Measurements from ENCODE around the gene SLC6A8.

Gene SLC6A8

DNA sequence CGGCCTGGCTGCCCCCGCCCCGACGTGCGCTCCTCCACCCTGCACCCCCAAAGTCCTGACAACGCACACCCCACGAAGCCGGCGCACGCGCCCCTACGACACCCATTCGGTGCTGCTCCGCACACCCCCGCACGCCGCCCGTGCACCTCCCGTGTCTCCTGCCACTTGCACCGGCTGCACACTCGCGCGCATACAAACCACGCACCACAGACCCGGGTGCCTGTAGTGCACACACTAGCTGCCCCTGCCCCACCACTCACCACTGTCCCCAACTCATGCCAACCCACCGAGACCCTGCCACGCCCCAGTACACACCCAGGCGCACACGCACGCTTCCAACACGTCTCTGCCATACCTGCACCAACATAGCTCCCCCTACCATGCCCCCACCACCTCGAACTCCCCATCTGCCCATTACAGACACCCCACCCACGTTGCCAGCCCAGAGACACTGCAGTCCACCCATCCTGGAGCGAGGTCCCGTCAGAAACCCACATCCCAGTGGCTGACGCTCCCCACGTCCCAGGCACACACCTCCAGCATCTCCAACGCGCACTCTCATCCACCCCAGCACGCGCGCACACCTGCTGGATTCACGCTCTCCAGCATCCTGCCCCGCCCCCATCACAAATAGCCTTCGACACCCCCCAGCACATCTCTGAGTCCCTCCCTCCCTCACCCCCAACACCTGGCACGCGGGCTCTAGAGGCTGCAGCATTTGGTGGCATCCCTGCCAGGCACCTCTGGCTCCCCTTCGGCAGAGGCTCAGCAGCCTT, 44.9 kb upstream of the SLC6A8 start:
- no peak for TF ChIP-seq TCF12 (IDR thresholded peaks at IDR 0.05; ENCODE audit: low read depth)

DNA sequence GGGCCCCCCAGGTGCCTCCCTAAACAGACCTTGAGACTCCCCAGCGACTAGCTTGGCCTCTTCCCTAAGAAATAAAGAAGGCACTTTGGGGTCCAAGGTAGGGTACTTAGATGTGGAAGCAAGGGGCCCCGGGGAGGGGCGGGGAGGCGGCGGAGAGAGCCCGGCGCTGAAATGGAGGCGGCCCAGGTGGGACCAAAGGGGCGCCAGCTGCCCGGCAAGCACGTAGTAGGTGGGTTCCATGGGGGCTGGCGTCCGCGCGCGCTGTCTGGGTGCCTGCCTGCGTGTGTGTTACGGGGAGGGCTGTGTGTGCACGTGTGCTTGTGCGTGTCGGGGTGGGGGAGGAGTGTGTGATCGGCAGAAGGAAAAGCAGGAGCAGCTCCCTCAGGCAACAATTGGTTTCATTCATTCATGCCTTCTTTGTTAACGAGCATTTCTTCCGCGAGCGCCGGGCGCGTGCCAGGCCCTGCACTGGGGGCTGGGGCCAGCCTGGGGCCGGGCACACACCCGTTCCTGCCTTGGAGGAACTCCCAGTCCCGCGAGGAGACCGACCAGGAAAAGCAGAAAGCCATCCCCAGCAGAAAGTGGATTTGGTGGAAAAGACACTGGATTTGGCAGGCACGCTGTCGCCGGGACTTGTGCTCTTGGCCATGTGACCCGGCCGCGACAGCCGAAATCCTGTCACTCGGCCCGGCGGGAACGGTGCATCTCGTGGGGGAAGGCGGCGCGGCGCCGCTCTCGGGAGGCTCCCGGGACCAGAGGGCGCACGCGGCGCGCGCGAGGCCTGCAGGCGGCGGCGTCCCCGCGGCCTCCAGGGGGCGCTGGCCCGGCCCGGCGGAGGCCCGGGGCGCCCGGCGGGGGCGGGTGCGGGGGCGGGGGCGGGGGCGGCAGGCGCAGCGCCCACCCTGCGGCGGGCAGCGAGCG, 44.0 kb upstream of the SLC6A8 start:
- TF ChIP-seq RAD21 (IDR thresholded peaks at IDR 0.05; ENCODE audit: low read depth) (no peak), TAF1 (IDR thresholded peaks at IDR 0.05; ENCODE audit: low read depth) (no peak), TCF12 (IDR thresholded peaks at IDR 0.05; ENCODE audit: low read depth) (no peak), FOXM1 (IDR thresholded peaks at IDR 0.05; ENCODE audit: borderline replicate concordance, low read depth) (no peak), REST (IDR thresholded peaks at IDR 0.05; ENCODE audit: low read depth) (no peak), CREB1 (IDR thresholded peaks at IDR 0.05; ENCODE audit: low read depth) (no peak), EP300 (IDR thresholded peaks at IDR 0.05; ENCODE audit: borderline replicate concordance) (no peak), EGR1 (IDR thresholded peaks at IDR 0.05) (no peak), TEAD4 (IDR thresholded peaks at IDR 0.05) (no peak), NFIC (IDR thresholded peaks at IDR 0.05) (no peak), USF1 (IDR thresholded peaks at IDR 0.05) (0 out of 2 replicates have a peak, but pooled peaks have one; percentile 13), YY1 (IDR thresholded peaks at IDR 0.05; ENCODE audit: low read depth) (no peak), ZBTB7A (IDR thresholded peaks at IDR 0.05; ENCODE audit: low read depth) (no peak), MAX (IDR thresholded peaks at IDR 0.05) (peak; percentile 35; the same call in 1 of the 2 replicates), CEBPB (IDR thresholded peaks at IDR 0.05) (no peak)

DNA sequence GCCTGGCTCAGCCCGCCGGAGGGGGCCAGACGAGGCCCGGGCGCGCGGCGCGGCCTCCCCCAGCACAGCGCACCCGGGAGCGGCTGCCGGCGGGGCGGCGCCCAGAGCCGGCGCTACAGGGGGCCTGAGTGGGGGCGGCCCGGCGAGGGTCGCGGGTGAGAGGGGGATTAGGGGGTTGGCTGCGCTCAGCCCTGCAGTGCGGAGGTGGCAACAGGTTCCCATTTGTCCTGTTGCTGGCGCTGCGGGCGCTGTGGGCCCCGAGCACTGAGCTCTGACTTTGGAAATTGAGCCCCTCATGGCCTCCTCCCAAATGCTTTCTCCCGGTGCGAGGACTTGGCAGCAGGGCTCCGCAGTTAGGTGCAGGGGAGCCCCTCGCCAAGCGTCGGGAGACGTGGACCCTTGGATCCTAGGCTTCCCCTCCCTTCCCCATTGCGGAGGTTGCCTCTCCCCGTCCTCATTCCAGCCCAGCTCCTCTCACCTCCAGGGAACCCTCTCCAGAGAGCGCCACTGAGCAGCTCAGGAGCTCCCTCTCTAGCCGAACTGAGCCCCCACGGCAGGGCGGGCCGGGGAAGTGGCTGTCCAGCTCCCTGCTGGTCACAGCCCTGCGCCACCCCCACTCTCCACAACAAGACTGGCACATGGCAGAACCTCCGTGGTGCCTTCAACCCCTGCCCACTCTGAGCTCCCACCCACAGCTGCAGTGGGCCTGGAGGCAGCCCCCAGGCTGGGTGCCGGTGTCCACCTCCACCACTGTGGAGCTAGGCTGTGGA, 43.2 kb upstream of the SLC6A8 start:
- no peak for TF ChIP-seq EP300 (IDR thresholded peaks at IDR 0.05; ENCODE audit: borderline replicate concordance)
- no peak for TF ChIP-seq MAX (IDR thresholded peaks at IDR 0.05)
- TF ChIP-seq ZBTB7A (IDR thresholded peaks at IDR 0.05; ENCODE audit: low read depth), result 0 out of 2 replicates have a peak, but pooled peaks have one; percentile 32
- no peak for TF ChIP-seq YY1 (IDR thresholded peaks at IDR 0.05; ENCODE audit: low read depth)

GRCh38 chrX:153645151-153645550, 42.6 kb upstream of the SLC6A8 start:
- TF ChIP-seq NFIC (IDR thresholded peaks at IDR 0.05), result no peak
- no peak for TF ChIP-seq USF1 (IDR thresholded peaks at IDR 0.05)
- TF ChIP-seq YY1 (IDR thresholded peaks at IDR 0.05; ENCODE audit: low read depth), result no peak
- no peak for TF ChIP-seq CREB1 (IDR thresholded peaks at IDR 0.05; ENCODE audit: low read depth)
- no peak for TF ChIP-seq REST (IDR thresholded peaks at IDR 0.05; ENCODE audit: low read depth)

DNA sequence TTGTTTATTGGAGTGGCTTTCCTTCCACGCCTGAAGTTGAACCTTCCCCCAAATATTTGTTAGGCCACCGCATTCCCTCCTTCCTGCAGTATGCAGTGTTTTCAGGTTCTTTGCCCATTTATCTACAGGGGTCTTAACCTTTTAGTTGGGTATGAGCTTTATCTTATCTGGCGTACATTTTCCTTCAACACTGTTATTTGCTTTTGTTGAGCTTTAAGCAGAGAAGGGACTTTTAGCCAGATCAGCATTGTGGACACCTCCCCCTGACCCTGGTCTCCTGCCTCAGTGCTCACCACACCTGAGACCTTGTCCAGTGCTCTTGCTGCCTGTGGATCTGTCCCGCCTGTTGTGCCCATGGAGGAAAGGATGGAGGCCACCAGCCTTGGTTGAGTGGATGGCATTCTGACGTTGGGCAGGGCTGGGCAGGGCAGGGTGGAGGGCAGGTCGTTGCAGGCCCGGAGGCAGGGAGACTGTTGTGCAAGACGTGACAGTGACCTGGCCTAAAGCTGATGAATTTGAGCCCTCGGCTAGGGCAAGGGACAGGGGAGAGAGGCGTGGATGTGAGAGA, 41.7 kb upstream of the SLC6A8 start:
- TF ChIP-seq REST (IDR thresholded peaks at IDR 0.05; ENCODE audit: low read depth) (no peak), CREB1 (IDR thresholded peaks at IDR 0.05; ENCODE audit: low read depth) (no peak), TAF1 (IDR thresholded peaks at IDR 0.05; ENCODE audit: low read depth) (no peak), TEAD4 (IDR thresholded peaks at IDR 0.05) (no peak), FOXM1 (IDR thresholded peaks at IDR 0.05; ENCODE audit: borderline replicate concordance, low read depth) (no peak), USF1 (IDR thresholded peaks at IDR 0.05) (no peak), NFIC (IDR thresholded peaks at IDR 0.05) (no peak), EP300 (IDR thresholded peaks at IDR 0.05; ENCODE audit: borderline replicate concordance) (no peak), RAD21 (IDR thresholded peaks at IDR 0.05; ENCODE audit: low read depth) (no peak), ZBTB7A (IDR thresholded peaks at IDR 0.05; ENCODE audit: low read depth) (no peak), EGR1 (IDR thresholded peaks at IDR 0.05) (no peak), CEBPB (IDR thresholded peaks at IDR 0.05) (no peak)

Data from Ishikawa (cell line).